Activated T-cell treated with anti-CD3 and anti-CD28 coated beads, Interleukin-2, amount 50 U/mL, for 24 hours (primary cell): ENCODE measurements around the gene CST6.

ENCODE experiments used
- DNase-seq: peaks from one replicate; pipeline ENCODE4 v3.0.0-alpha.2; 2020
- H3K27ac Mint-ChIP-seq: 2 replicates; pipeline ENCODE4 v1.8.0; 2020; ENCODE audit warnings: mild to moderate bottlenecking, mixed read lengths
- H3K27me3 Mint-ChIP-seq: 2 replicates; pipeline ENCODE4 v1.8.0; 2020; ENCODE audit warnings: mixed read lengths
- H3K36me3 Mint-ChIP-seq: 2 replicates; pipeline ENCODE4 v1.8.0; 2020; ENCODE audit warnings: low read depth, mixed read lengths
- H3K4me1 Mint-ChIP-seq: 2 replicates; pipeline ENCODE4 v1.8.0; 2020; ENCODE audit warnings: low read depth, mixed read lengths
- H3K4me3 Mint-ChIP-seq: 2 replicates; pipeline ENCODE4 v1.8.0; 2020; ENCODE audit warnings: mild to moderate bottlenecking, moderate library complexity, mixed read lengths
- H3K9me3 Mint-ChIP-seq: 2 replicates; pipeline ENCODE4 v1.8.0; 2020; ENCODE audit warnings: mixed read lengths

The CST6 gene, protein sequence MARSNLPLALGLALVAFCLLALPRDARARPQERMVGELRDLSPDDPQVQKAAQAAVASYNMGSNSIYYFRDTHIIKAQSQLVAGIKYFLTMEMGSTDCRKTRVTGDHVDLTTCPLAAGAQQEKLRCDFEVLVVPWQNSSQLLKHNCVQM

DNA sequence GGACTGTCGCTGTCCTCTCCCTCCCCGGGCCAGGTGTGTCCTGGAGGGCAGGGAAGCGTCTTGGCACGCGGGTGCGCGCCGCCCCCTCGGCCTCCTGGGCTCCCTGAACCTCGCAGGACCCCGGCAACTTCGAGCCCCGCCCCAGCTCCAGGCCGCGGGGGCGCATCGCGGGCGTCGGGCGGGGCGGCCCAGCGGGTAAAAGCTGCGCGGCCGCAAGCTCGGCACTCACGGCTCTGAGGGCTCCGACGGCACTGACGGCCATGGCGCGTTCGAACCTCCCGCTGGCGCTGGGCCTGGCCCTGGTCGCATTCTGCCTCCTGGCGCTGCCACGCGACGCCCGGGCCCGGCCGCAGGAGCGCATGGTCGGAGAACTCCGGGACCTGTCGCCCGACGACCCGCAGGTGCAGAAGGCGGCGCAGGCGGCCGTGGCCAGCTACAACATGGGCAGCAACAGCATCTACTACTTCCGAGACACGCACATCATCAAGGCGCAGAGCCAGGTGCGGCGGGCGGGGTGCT, at the start of gene CST6:
Gene CST6, plus strand, starts transcription at position 224 of the 519 bp plus-strand sequence. Its CDS starts 37 bp downstream, at position 261.
- Mint-ChIP-seq H3K27me3 (peaks cover 22% of the 10 kb centered on the region), H3K27ac (no peak within 1 kb of the TSS), H3K4me3 (no peak within 1 kb of the TSS), H3K4me1 (peaks cover 3% of the 10 kb centered on the region), H3K9me3 (no peaks in the 10 kb centered on the region), H3K36me3 (no peaks in the 10 kb centered on the region)
- no peak for DNase-seq

DNA sequence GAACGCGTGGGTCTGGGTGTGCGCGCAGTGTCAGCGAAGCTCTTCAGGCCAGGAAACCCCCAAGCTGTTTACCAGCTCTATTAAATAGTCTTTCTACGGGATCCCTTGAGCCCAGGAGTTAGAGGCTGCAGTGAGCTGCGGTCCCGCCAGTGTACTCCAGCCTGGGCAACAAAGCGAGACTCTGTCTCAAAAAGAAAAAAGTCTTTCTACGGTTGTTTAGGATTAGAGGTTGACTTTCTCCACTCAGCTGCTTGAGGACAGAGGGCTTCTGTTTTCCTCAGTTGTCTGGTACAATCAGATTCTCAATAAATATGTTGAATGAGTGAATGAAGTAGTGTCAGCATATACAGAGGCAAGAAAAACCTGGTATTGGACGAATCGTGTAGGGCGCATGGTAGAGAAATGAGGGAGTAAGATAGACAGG, 49.7 kb upstream of the CST6 start:
- H3K27me3 Mint-ChIP-seq, result no peaks in the 10 kb centered on the region
- H3K9me3 Mint-ChIP-seq, result no peaks in the 10 kb centered on the region
- peaks cover 59% of the 10 kb centered on the region for H3K36me3 Mint-ChIP-seq
- peak overlapping the region; percentile 98 for H3K27ac Mint-ChIP-seq
- H3K4me1 Mint-ChIP-seq, result peaks cover 49% of the 10 kb centered on the region
- DNase-seq, result no peak
- H3K4me3 Mint-ChIP-seq, result peak overlapping the region; percentile 95

- no peaks in the 10 kb centered on the region for H3K9me3 Mint-ChIP-seq
- H3K27ac Mint-ChIP-seq, result no peak overlapping the region
- DNase-seq, result no peak
- no peaks in the 10 kb centered on the region for H3K27me3 Mint-ChIP-seq
- H3K4me3 Mint-ChIP-seq, result no peak overlapping the region
- peaks cover 86% of the 10 kb centered on the region for H3K36me3 Mint-ChIP-seq
- peaks cover 43% of the 10 kb centered on the region for H3K4me1 Mint-ChIP-seq
Observed at GRCh38 chr11:65964906-65965305, 46.9 kb upstream of the CST6 start.

DNA sequence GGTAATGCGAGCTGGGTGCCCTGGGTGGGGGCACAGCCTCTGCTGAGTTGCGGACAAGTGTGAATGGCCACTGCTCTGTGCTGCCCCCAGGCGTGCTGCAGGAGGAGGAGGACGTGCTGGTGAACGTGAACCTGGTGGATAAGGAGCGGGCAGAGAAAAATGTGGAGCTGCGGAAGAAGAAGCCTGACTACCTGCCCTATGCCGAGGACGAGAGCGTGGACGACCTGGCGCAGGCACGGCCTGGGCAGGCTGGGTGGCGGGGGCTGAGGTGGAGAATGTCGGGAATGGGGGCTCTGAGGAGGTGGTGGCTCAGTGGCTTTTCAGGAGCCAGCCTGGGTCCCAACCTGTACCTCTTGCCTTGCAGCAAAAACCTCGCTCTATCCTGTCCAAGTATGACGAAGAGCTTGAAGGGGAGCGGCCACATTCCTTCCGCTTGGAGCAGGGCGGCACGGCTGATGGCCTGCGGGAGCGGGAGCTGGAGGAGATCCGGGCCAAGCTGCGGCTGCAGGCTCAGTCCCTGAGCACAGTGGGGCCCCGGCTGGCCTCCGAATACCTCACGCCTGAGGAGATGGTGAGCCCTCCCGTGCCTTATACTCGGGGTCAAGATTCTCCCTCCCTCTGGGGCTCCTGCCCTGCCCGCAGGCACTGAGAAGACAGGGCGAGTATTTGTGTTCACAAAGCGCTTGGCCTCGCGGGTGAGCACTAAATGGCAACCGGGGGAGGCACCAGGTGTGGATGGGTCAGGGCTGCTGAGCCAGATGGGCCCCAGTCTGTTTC, 45.6 kb upstream of the CST6 start:
- H3K27ac Mint-ChIP-seq, result peak overlapping the region; percentile 63
- no peaks in the 10 kb centered on the region for H3K27me3 Mint-ChIP-seq
- H3K9me3 Mint-ChIP-seq, result no peaks in the 10 kb centered on the region
- peaks cover 38% of the 10 kb centered on the region for H3K4me1 Mint-ChIP-seq
- no peak for DNase-seq
- peaks cover 90% of the 10 kb centered on the region for H3K36me3 Mint-ChIP-seq
- H3K4me3 Mint-ChIP-seq, result no peak overlapping the region

- no peak for DNase-seq
- H3K9me3 Mint-ChIP-seq, result no peaks in the 10 kb centered on the region
- no peaks in the 10 kb centered on the region for H3K27me3 Mint-ChIP-seq
- peaks cover 30% of the 10 kb centered on the region for H3K4me1 Mint-ChIP-seq
- H3K36me3 Mint-ChIP-seq, result peaks cover 89% of the 10 kb centered on the region
- H3K4me3 Mint-ChIP-seq, result no peak overlapping the region
- H3K27ac Mint-ChIP-seq, result no peak overlapping the region
Observed at GRCh38 chr11:65967329-65967934, 44.4 kb upstream of the CST6 start.

- no peak for DNase-seq
- Mint-ChIP-seq H3K27me3 (no peaks in the 10 kb centered on the region), H3K36me3 (peaks cover 90% of the 10 kb centered on the region), H3K9me3 (no peaks in the 10 kb centered on the region), H3K27ac (peak overlapping the region; percentile 66), H3K4me1 (peaks cover 17% of the 10 kb centered on the region), H3K4me3 (no peak overlapping the region)
Observed at GRCh38 chr11:65968600-65969482, 43.0 kb upstream of the CST6 start.

- peaks cover 9% of the 10 kb centered on the region for H3K4me1 Mint-ChIP-seq
- no peaks in the 10 kb centered on the region for H3K9me3 Mint-ChIP-seq
- H3K27me3 Mint-ChIP-seq, result no peaks in the 10 kb centered on the region
- no peak for DNase-seq
- peaks cover 83% of the 10 kb centered on the region for H3K36me3 Mint-ChIP-seq
- peak overlapping the region; percentile 77 for H3K27ac Mint-ChIP-seq
- no peak overlapping the region for H3K4me3 Mint-ChIP-seq
Observed at GRCh38 chr11:65972116-65972515, 39.7 kb upstream of the CST6 start.

GRCh38 chr11:65973439-65974110, 38.2 kb upstream of the CST6 start:
- peaks cover 79% of the 10 kb centered on the region for H3K36me3 Mint-ChIP-seq
- H3K4me1 Mint-ChIP-seq, result peaks cover 6% of the 10 kb centered on the region
- no peaks in the 10 kb centered on the region for H3K9me3 Mint-ChIP-seq
- no peak overlapping the region for H3K4me3 Mint-ChIP-seq
- no peak for DNase-seq
- H3K27ac Mint-ChIP-seq, result peak overlapping the region; percentile 59
- no peaks in the 10 kb centered on the region for H3K27me3 Mint-ChIP-seq

DNA sequence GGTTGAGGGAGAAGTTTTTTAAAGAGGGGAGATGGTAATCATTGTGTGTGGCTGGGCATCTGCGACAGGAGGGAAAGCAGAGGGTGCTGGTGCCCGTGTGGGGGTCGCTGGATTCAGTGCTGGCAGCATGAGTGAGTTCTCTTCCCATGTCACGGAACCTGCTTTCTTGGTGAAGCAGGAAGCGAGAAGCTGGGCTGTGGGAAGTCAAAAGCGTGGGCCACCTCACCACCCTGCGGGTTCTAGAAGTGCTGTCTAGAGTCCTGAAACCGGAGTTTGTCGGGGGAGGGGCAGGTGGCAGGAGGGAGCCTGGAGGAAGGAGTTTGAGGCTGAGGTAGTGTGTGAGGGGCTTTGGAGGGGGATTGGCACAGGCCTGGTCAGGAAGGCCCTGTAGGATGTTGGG, 36.0 kb upstream of the CST6 start:
- Mint-ChIP-seq H3K4me1 (no peaks in the 10 kb centered on the region), H3K36me3 (peaks cover 78% of the 10 kb centered on the region), H3K4me3 (no peak overlapping the region), H3K27me3 (no peaks in the 10 kb centered on the region), H3K9me3 (no peaks in the 10 kb centered on the region), H3K27ac (peak overlapping the region; percentile 71)
- no peak for DNase-seq

GRCh38 chr11:65976216-65977176, 35.3 kb upstream of the CST6 start:
- Mint-ChIP-seq H3K36me3 (peaks cover 78% of the 10 kb centered on the region), H3K9me3 (no peaks in the 10 kb centered on the region), H3K27ac (peak overlapping the region; percentile 61), H3K27me3 (no peaks in the 10 kb centered on the region), H3K4me3 (no peak overlapping the region), H3K4me1 (no peaks in the 10 kb centered on the region)
- no peak for DNase-seq

GRCh38 chr11:65977621-65978390, 34.0 kb upstream of the CST6 start:
- DNase-seq, result no peak

GRCh38 chr11:65978391-65979238, 33.2 kb upstream of the CST6 start:
- H3K27ac Mint-ChIP-seq, result peak overlapping the region; percentile 35
- H3K4me1 Mint-ChIP-seq, result no peaks in the 10 kb centered on the region
- H3K27me3 Mint-ChIP-seq, result no peaks in the 10 kb centered on the region
- no peak overlapping the region for H3K4me3 Mint-ChIP-seq
- peaks cover 58% of the 10 kb centered on the region for H3K36me3 Mint-ChIP-seq
- no peaks in the 10 kb centered on the region for H3K9me3 Mint-ChIP-seq
- DNase-seq, result no peak

More at GRCh38 chr11:65977621-65978390, 34.0 kb upstream of the CST6 start:
- H3K4me1 Mint-ChIP-seq, result no peaks in the 10 kb centered on the region
- peaks cover 66% of the 10 kb centered on the region for H3K36me3 Mint-ChIP-seq
- no peaks in the 10 kb centered on the region for H3K9me3 Mint-ChIP-seq
- peak overlapping the region; percentile 52 for H3K27ac Mint-ChIP-seq
- H3K27me3 Mint-ChIP-seq, result no peaks in the 10 kb centered on the region
- no peak overlapping the region for H3K4me3 Mint-ChIP-seq
